ENCODE results near the gene GAMT. TPM values are rescaled to one million over a fixed set of nuclear protein-coding genes. Genes with fewer than 3 reads are reported as not detected.

GAMT gene
- total and polyA plus RNA-seq, 2 of the 13 experiments (the other 11 are each of a cell fraction or from before 2014, with no cell fraction given) = 115 to 124 TPM

DNA sequence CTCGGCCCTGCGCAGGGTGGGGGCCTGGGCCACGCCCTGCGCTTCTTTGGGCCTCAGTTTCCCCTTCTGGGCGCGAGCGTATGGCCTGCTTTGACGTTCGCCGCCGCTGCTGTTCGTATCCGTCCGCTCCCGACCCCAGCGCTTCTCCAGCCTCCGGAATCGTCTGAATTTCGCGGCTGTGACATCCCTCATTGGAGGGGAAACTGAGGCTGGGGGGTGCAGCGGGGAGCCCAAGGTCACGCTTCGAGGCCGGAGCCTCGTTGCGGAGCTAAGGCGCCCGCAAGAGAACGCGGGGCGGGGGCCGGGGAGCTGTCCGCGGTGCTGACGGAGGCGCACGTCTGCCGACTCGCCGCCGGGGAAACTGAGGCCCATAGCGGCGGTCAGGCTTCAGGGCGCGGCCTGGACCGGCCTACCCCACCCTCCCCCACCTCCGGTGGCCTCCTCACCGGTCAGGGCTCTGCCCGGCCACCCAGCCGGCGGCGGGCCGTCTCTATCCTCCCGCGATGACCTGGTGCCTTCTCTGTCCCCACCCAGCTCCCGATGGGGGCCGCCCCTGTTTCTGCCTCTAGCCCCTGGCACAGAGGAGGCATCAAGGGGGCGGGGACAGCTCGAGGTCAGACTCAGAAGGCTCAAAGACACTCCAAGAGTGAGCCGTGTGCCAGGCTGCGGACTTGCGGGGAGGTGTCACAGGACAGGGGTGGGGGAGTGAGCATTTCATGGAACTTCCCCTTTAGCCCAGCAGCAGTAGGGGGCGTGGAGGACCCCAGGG is 45.6 kb upstream of the GAMT start:
- H2AFZ ChIP-seq (ENCODE audit: low read length) = no peak overlapping the region
- intact Hi-C loops (cut with micrococcal nuclease; ENCODE audit: unreplicated experiment) = no loop called here
- ATAC-seq = no peak
- H3K4me3 ChIP-seq (replicated peaks in 1 of 3; ENCODE audit: insufficient read depth in 1 of 3, low read depth in 2 of 3, low read length in 3 of 3) = peak overlapping the region in 1 of 3 experiments; percentile 78; a peak in 1 of 6 replicates
- ChIA-PET CTCF (ENCODE audit: low intra/inter-chr PET ratio, low total read pairs) (no interaction called here), POLR2A (no interaction called here)
- no TSS peak for BruUV-seq (replicated peaks)
- peaks cover 0 to 7% of the 10 kb centered on the region in 2 experiments; a peak in 1 of 5 replicates for H3K36me3 ChIP-seq (replicated peaks in 1 of 2; ENCODE audit: control insufficient read depth in 1 of 2, insufficient read depth in 2 of 2, low read length in 2 of 2)
- no peak for FAIRE-seq
- no peak overlapping the region for H3K9ac ChIP-seq (ENCODE audit: insufficient read depth, low read depth, low read length)
- H3K79me2 ChIP-seq (ENCODE audit: insufficient read depth, low read length) = no peaks in the 10 kb centered on the region
- H3K4me2 ChIP-seq (ENCODE audit: low read depth, low read length) = peak overlapping the region; percentile 56
- peaks cover 9 to 51% of the 10 kb centered on the region in 2 experiments for H3K27me3 ChIP-seq (ENCODE audit: control insufficient read depth in 1 of 2, insufficient read depth in 2 of 2, low read length in 2 of 2)
- H4K20me1 ChIP-seq (ENCODE audit: insufficient read depth, low read length) = peaks cover 20% of the 10 kb centered on the region; the same call in 1 of the 2 replicates
- WGBS (ENCODE audit: low lambda C conversion rate) = 12% methylated on average over 5 of the region's 63 CpGs
- peaks cover 19% of the 10 kb centered on the region for H3K4me1 ChIP-seq (ENCODE audit: insufficient read depth, low read length)
- in situ Hi-C loops (cut with HindIII; ENCODE audit: extremely low pct_ligation_motif_present, low pct_unique_long_range_greater_than_20kb) = no loop called here
- no peak overlapping the region for H3K27ac ChIP-seq (ENCODE audit: extremely low read length, insufficient read depth, low read length)
- no peak for DNase-seq (ENCODE audit: low spot score)
- no peaks in the 10 kb centered on the region for H3K9me3 ChIP-seq (ENCODE audit: low read length)
- TF ChIP-seq, protein P1, sequence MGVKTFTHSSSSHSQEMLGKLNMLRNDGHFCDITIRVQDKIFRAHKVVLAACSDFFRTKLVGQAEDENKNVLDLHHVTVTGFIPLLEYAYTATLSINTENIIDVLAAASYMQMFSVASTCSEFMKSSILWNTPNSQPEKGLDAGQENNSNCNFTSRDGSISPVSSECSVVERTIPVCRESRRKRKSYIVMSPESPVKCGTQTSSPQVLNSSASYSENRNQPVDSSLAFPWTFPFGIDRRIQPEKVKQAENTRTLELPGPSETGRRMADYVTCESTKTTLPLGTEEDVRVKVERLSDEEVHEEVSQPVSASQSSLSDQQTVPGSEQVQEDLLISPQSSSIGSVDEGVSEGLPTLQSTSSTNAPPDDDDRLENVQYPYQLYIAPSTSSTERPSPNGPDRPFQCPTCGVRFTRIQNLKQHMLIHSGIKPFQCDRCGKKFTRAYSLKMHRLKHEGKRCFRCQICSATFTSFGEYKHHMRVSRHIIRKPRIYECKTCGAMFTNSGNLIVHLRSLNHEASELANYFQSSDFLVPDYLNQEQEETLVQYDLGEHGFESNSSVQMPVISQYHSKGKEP (CRISPR knock-in tag; IDR thresholded peaks at IDR 0.05) = 0 out of 2 replicates have a peak, but pooled peaks have one; percentile 88
- no peak for TF ChIP-seq MYC (CRISPR knock-in tag; IDR thresholded peaks at IDR 0.05; ENCODE audit: borderline replicate concordance)
- TF ChIP-seq PRMT3 (CRISPR knock-in tag; IDR thresholded peaks at IDR 0.05; ENCODE audit: borderline replicate concordance, low read depth) = 0 out of 2 replicates have a peak, but pooled peaks have one; percentile 48
- 0 out of 2 replicates have a peak, but pooled peaks have one; percentile 11 for TF ChIP-seq ZNF7 (CRISPR knock-in tag; IDR thresholded peaks at IDR 0.05)
- TF ChIP-seq ZNF446 (CRISPR knock-in tag; IDR thresholded peaks at IDR 0.05) = 0 out of 2 replicates have a peak, but pooled peaks have one; percentile 68
- peak; percentile 67; the same call in 1 of the 2 replicates for TF ChIP-seq KLF6 (CRISPR knock-in tag; IDR thresholded peaks at IDR 0.05)
- TF ChIP-seq ZSCAN30 (CRISPR knock-in tag; IDR thresholded peaks at IDR 0.05) = no peak
- TF ChIP-seq RFX5 (IDR thresholded peaks at IDR 0.05; ENCODE audit: low read depth, low read length) = no peak
- peak; percentile 56 for TF ChIP-seq MED8 (CRISPR knock-in tag; IDR thresholded peaks at IDR 0.05; ENCODE audit: insufficient replicate concordance)
- TF ChIP-seq ZNF672 (CRISPR knock-in tag; IDR thresholded peaks at IDR 0.05) = no peak
- no peak for TF ChIP-seq ZNF354B (CRISPR knock-in tag; IDR thresholded peaks at IDR 0.05)
- peak; percentile 61; the same call in 1 of the 2 replicates for TF ChIP-seq ZNF83 (CRISPR knock-in tag; IDR thresholded peaks at IDR 0.05; ENCODE audit: borderline replicate concordance)
- TF ChIP-seq, protein P2, sequence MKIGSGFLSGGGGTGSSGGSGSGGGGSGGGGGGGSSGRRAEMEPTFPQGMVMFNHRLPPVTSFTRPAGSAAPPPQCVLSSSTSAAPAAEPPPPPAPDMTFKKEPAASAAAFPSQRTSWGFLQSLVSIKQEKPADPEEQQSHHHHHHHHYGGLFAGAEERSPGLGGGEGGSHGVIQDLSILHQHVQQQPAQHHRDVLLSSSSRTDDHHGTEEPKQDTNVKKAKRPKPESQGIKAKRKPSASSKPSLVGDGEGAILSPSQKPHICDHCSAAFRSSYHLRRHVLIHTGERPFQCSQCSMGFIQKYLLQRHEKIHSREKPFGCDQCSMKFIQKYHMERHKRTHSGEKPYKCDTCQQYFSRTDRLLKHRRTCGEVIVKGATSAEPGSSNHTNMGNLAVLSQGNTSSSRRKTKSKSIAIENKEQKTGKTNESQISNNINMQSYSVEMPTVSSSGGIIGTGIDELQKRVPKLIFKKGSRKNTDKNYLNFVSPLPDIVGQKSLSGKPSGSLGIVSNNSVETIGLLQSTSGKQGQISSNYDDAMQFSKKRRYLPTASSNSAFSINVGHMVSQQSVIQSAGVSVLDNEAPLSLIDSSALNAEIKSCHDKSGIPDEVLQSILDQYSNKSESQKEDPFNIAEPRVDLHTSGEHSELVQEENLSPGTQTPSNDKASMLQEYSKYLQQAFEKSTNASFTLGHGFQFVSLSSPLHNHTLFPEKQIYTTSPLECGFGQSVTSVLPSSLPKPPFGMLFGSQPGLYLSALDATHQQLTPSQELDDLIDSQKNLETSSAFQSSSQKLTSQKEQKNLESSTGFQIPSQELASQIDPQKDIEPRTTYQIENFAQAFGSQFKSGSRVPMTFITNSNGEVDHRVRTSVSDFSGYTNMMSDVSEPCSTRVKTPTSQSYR (CRISPR knock-in tag; IDR thresholded peaks at IDR 0.05; ENCODE audit: borderline replicate concordance) = 0 out of 2 replicates have a peak, but pooled peaks have one; percentile 23
- TF ChIP-seq SRSF4 (IDR thresholded peaks at IDR 0.05; ENCODE audit: low read depth, low read length, poor library complexity, severe bottlenecking) = no peak
- TF ChIP-seq NKX3-1 (CRISPR knock-in tag; IDR thresholded peaks at IDR 0.05) = peak; percentile 29; the same call in 1 of the 2 replicates
- peak; percentile 45; the same call in 1 of the 3 replicates for TF ChIP-seq MXI1 (IDR thresholded peaks at IDR 0.05; ENCODE audit: borderline replicate concordance, low read depth, low read length)
- TF ChIP-seq ZNF232 (CRISPR knock-in tag; IDR thresholded peaks at IDR 0.05; ENCODE audit: borderline replicate concordance) = peak; percentile 71; the same call in 1 of the 2 replicates
- peak; percentile 48; the same call in 1 of the 2 replicates for TF ChIP-seq SNAI1 (CRISPR knock-in tag; IDR thresholded peaks at IDR 0.05; ENCODE audit: borderline replicate concordance)
- no peak for TF ChIP-seq POLR2G (IDR thresholded peaks at IDR 0.05; ENCODE audit: low read depth, low read length)

Measured in HepG2 (cell line).